Naive B cell (primary cell): ENCODE measurements around the gene GALNT15. TPM values are rescaled to one million over a fixed set of nuclear protein-coding genes. Genes with fewer than 3 reads are reported as not detected.

Experiments
- polyA plus RNA-seq, 6 donors: library from polyadenylated mRNA; unstranded; fragments of 300-500 nt; fragmentation: Illumina TruSeq; gene quantifications; one replicate each; pipeline ENCODE4 v1.2.3, GENCODE V29; 2021; ENCODE audit warnings: low read depth in 6 of 6

GALNT15 gene
- polyA plus RNA-seq, 6 donors from 2014 or later: not detected

Other genes starting within 250 kb of the GALNT15 start
- 10 to 100 TPM; 17.2 to 26.4 (median 21.3) TPM for gene DPH3, start 90.3 kb downstream of the GALNT15 start, polyA plus RNA-seq
- 10 to 100 TPM in 1 of 6 donors, 1 to 10 TPM in 5; 1.4 to 10.8 (median 6.7) TPM for gene OXNAD1, start 90.5 kb downstream of the GALNT15 start, polyA plus RNA-seq